PFSK-1 (cell line): ENCODE data around the gene TTN.

Experiments
- POLR2AphosphoS5 ChIP-seq: IDR thresholded peaks from 2 replicates; pipeline ENCODE4 v1.6.1; 2012; ENCODE audit warnings: low read depth, mild to moderate bottlenecking, control low read depth, low read length, moderate library complexity
- REST ChIP-seq, 2 experiments: IDR thresholded peaks; 2 replicates each; pipeline versions ENCODE4 v1.6.1 to v1.8.0; 2011 to 2012; ENCODE audit warnings: low read depth in 2 of 2, low read length in 2 of 2, control low read depth in 1 of 2, inconsistent platforms in 1 of 2, mild to moderate bottlenecking in 1 of 2, moderate library complexity in 1 of 2; ENCODE audit not compliant: insufficient read depth in 1 of 2
- SIN3A ChIP-seq: IDR thresholded peaks from 2 replicates; pipeline ENCODE4 v1.6.1; 2012; ENCODE audit warnings: mild to moderate bottlenecking, low read length, moderate library complexity, borderline replicate concordance; ENCODE audit not compliant: insufficient read depth

- TF ChIP-seq SIN3A (no peak), REST (IDR thresholded peaks at IDR 0.05; ENCODE audit: insufficient read depth in 1 of 2, low read depth in 2 of 2, low read length in 2 of 2) (no peak), POLR2AphosphoS5 (no peak)
These were observed 204.3 kb downstream of the TTN start for GRCh38 chr2:178602901-178603300.
